HL-60/S4 treated with retinoic acid at 250 ng/mL for 4 days and 3 days (cell line): ENCODE measurements around the gene MYL9.

Source experiments
- in situ Hi-C: fragments of 300-500 bp; cut with MboI; formaldehyde crosslinking; loops from 2 replicates; pipeline ENCODE4 v1.7.0; 2022; ENCODE audit warnings: low sequenced_read_pairs

MYL9 gene

GRCh38 chr20:36525620-36526365 lies 15.5 kb upstream of the MYL9 start:
- in situ Hi-C loops = no loop called here

GRCh38 chr20:36526521-36527011 lies 14.8 kb upstream of the MYL9 start:
- in situ Hi-C loops = no loop called here

- in situ Hi-C loops = no loop called here
Observed at GRCh38 chr20:36527331-36528125, 13.8 kb upstream of the MYL9 start.

- in situ Hi-C loops = no loop called here
Observed at GRCh38 chr20:36528176-36528874, 13.0 kb upstream of the MYL9 start.

- in situ Hi-C loops = no loop called here
Observed at GRCh38 chr20:36528875-36529417, 12.4 kb upstream of the MYL9 start.

- in situ Hi-C loops = no loop called here
Observed at GRCh38 chr20:36532388-36532787, 8.9 kb upstream of the MYL9 start.

- in situ Hi-C loops = no loop called here
Observed at GRCh38 chr20:36532822-36533221, 8.5 kb upstream of the MYL9 start.

- in situ Hi-C loops = no loop called here
Observed at GRCh38 chr20:36538026-36538722, 3.1 kb upstream of the MYL9 start.

- in situ Hi-C loops = no loop called here
Observed at GRCh38 chr20:36540551-36541211, 638 bp upstream of the MYL9 start.

- in situ Hi-C loops = no loop called here
Observed at GRCh38 chr20:36541768-36542488, 609 bp downstream of the MYL9 start.

- in situ Hi-C loops = no loop called here
Observed at GRCh38 chr20:36542516-36543183, 1.3 kb downstream of the MYL9 start.

- in situ Hi-C loops = no loop called here
Observed at GRCh38 chr20:36543184-36544133, 2.1 kb downstream of the MYL9 start.

- in situ Hi-C loops = no loop called here
Observed at GRCh38 chr20:36544134-36545018, 3.1 kb downstream of the MYL9 start.

GRCh38 chr20:36546111-36546736 lies 4.9 kb downstream of the MYL9 start:
- in situ Hi-C loops = no loop called here

- in situ Hi-C loops = no loop called here
Observed at GRCh38 chr20:36547186-36548005, 6.1 kb downstream of the MYL9 start.

GRCh38 chr20:36548006-36548315 lies 6.6 kb downstream of the MYL9 start:
- in situ Hi-C loops = no loop called here
